Stimulated activated naive CD4-positive, alpha-beta T cell treated with Interleukin-2 at 50 U/mL for 16 hours (primary cell): ENCODE data around the gene TEX19.

Experiments
- DNase-seq: peaks from one replicate; lab custom pipeline; 2025; lab: John Stamatoyannopoulos, UW

TEX19 gene, protein sequence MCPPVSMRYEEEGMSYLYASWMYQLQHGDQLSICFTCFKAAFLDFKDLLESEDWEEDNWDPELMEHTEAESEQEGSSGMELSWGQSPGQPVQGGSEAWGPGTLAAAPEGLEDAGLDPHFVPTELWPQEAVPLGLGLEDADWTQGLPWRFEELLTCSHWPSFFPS

GRCh38 chr17:82358465-82359350 lies at the start of gene TEX19:
Gene TEX19, plus strand, starts transcription at chr17:82359247. Its CDS starts 2,904 bp downstream, at chr17:82362151.
- DNase-seq: no peak

DNA sequence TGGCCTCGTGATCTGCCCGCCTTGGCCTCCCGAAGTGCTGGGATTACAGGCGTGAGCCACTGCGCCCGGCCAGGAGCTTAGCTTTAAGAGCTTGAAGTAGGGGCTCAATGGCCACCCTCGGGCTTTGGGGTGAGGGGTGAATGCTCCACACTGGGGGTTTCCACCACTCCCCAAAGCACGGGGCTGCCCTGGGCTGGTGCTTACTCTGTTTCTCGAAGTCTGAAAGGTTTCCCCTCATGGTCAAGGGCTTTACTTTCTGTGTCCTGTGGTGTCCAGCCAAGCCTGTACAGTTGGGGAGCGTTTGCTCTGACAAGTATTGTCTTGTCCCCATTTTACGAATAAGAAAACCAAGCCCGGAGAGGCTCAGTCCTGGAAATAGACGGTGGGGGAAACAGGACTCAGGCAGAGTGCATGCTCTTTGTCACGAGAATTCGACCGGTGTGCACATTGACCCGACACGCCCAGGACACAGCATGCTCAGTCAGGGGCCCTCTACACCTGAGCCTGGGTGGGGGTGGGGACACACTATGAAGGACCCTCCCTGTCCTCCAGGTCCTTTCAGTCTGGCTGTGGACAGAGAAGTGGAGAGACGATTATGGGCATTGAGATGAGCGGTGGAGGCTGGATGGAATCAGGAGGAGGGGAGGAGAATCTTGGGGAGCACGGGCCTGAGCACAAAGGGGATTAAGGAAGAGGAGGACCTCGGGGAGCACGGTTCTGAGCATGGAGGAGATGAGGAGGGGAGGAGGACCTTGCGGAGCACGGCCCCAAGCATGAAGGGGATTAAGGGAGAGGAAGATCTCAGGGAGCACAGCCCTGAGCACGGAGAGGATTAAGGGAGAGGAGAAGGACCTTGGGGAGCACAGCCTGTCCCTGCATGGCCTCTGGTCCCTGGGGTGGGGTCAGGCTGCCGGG lies 49.1 kb upstream of the TEX19 start:
- DNase-seq: no peak

DNA sequence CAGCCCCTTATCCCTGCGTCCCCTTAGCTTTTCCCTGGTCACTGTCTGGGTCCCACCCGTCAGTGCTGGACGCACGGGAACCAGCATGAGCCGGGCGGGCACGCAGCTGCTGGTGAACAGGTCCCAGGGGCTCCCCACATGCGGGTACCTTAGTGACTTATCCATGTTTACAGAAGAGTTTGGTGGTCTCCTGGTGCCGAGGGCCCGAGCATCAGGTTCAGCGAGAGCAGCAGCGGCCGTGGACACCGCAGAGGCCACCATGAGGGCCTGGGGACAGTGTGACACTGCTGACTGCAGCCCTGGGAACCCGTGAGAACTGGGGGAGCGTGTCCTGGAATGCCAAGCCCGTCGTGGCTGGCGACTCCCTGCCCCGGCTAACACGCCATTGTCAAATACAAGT lies 48.2 kb upstream of the TEX19 start:
- no peak for DNase-seq

GRCh38 chr17:82311971-82312370 lies 47.1 kb upstream of the TEX19 start:
- no peak for DNase-seq

DNA sequence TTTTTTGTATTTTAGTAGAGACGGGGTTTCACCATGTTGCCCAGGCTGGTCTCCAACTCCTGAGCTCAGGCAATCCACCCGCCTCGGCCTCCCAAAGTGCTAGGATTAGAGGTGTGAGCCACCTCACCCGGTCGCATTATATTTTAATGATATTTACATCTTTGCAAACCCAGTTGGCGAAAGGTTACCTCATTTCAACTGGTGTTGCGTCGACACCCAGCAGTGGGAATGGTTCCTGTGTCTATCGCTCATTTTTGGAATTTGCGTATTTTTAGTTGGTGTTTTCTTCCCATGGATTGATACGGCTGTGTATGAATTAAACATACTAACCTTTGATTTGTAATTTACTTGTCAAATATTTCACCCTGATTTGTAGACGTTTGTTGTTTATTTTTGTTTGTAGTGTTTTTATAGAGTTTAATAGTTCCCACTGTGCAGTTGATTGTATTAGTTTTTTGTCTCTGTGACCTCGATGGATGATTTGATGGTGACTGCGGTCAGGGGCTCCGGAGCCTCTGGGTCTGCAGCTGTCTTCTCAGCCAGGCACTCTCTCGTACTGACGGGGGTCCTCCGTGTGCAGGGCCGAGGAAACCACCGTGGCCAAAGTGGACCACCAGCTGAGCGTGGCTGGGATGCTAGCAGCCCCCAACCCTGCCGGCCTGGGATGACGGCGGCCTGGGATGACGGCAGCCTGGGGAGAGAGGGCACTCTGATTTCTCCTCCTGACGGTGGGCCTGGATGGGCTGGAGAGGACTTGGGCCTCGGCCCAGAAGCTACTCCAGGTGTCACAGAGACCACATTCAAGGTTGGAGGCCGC lies 45.6 kb upstream of the TEX19 start:
- no peak for DNase-seq

DNA sequence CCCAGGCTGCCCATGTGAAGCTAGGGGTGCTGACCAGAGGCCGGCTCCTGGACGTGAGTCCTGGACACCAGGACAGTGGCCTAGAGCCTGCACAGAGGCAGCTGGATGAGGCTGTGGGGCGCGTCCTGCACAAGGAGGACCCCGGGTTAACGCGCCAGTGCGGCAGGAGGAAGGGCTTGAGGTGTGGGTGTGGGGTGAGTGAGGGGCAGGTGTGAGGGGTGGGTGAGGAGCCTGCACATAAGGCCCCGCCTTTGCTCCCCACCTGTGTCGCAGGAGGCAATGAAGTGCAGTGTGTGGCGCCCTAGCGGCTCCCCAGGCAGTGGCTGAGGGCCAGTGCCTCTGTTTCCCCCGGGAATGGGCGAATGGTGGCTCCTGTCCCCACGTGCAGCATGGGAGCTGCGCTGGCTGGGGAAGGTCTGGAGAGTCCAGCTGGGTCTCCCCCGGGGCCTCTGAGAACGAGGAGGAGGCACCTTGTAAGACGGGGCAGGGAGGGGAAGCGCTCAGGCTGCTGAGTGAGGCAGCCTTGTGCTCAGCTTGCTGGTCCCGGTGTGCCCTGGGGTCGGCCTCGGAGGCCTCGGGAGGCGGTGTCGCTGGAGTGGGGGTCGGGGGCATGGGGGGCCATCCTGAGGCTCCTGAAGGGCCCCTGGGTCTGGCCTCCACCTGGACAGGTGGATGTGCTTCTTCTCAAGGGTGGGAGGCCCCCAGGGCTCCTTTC lies 44.9 kb upstream of the TEX19 start:
- DNase-seq: no peak

DNA sequence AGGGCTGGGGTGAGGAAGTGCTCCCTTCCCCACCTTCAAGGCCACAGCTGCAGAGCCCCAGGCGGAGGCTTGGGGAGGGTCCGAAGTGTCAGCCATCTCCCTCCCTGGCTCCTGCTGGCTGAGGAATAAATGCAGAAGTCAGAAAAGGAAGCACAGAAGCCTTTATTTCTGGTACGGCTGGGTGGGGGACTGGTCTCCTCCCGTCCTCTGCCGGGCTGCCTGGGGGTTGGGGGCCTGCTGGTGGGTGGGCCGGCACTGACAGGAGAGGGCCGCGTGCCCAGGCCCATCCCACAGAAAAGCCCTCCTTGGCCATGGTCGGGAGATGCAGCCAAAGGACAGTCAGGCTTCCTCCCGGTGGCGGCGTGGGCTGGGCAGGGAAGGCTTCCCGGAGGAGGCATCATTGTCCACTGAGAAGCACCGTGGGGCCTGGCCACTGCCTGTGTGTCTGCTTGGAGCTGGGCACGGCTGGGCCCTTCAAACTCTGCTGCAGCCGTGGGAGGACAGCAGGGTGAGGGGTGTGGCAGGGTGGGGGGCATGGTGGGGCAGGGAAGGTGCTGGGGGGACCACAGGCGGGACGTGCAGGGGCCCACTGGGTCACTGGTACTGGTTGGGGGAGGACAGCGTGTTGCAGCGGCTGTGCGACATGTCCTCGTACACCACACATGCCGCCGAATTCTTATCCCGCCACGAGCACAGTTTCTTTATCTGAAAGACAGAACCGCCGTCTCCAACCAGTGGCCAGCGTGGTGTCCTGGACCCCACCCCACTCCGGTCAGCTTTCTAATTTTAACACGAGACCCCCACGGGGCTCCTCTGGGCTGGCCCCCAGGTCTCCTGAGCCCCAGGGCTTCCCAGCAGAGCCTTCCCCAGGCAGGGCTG lies 44.1 kb upstream of the TEX19 start:
- DNase-seq: no peak

GRCh38 chr17:82315703-82316358 lies 43.2 kb upstream of the TEX19 start:
- peak; percentile 44 for DNase-seq

GRCh38 chr17:82316651-82317393 lies 42.2 kb upstream of the TEX19 start:
- no peak for DNase-seq

DNA sequence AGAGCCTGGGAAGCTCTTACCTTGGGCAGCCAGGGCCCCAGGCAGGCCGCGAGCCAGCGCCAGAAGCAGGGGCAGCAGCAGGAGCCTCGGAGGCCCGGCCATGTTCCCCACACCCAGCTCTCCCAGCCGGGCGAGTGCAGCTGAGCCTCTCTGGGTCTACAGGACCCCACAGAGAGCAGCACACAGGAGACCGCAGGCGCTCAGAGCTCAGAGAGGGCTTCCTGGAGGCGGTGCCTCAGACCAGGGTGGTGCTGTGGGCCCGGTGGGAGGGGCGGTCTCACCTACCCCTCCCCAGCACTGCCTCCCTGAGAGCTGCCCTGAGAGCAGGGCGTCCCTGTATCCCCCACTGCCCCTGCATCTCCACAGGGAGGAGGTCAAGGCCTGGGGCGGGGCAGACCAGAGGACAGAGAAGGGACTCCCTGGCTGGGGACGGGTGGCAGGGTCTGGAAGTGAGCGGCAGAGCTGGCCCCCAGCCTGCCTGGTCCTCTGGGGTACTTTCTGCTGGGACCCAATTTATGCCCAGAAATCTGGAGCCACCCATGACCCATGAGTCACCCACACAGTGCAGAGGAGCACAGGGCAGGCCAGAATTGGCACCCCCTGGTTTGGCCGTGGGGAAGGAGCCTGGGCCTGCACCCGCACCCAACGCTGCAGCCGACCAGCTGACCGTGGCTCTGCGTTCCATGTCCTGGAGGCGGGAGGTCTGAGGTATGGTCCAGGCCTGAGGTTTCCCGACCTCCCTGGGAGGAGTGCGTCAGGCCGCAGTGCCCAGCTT lies 41.5 kb upstream of the TEX19 start, which contains the start of gene CD7:
Gene CD7, minus strand, starts transcription at position 215 of the 775 bp plus-strand sequence. Its CDS starts 113 bp downstream, at position 102.
- DNase-seq: peak; percentile 55

GRCh38 chr17:82318169-82318498 lies 40.9 kb upstream of the TEX19 start:
- no peak for DNase-seq

DNA sequence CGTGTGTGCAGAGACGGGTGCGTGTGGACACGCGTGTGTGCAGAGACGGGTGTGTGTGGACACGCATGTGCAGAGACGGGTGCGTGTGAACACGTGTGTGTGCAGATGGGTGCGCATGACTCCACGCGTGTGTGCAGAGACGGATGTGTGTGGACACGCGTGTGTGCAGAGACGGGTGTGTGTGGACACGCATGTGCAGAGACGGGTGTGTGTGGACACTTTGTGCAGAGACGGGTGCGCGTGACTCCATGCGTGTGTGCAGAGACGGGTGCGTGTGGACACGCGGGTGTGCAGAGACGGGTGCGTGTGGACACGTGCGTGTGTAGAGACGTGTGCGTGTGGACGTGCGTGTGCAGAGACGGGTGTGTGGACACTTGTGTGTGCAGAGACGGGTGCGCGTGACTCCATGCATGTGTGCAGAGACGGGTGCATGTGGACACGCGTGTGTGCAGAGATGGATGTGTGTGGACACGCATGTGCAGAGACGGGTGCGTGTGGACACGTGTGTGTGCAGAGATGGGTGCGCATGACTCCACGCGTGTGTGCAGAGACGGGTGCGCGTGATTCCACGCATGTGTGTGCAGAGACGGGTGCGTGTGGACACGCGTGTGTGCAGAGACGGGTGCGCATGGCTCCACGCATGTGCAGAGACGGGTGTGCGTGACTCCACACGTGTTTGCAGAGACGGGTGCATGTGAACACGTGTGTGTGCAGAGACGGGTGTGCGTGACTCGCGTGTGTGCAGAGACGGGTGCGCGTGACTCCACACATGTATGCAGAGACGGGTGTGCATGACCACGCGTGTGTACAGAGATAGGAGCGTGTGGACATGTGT lies 40.1 kb upstream of the TEX19 start:
- no peak for DNase-seq

- no peak for DNase-seq
Observed at GRCh38 chr17:82319619-82320062, 39.4 kb upstream of the TEX19 start.

DNA sequence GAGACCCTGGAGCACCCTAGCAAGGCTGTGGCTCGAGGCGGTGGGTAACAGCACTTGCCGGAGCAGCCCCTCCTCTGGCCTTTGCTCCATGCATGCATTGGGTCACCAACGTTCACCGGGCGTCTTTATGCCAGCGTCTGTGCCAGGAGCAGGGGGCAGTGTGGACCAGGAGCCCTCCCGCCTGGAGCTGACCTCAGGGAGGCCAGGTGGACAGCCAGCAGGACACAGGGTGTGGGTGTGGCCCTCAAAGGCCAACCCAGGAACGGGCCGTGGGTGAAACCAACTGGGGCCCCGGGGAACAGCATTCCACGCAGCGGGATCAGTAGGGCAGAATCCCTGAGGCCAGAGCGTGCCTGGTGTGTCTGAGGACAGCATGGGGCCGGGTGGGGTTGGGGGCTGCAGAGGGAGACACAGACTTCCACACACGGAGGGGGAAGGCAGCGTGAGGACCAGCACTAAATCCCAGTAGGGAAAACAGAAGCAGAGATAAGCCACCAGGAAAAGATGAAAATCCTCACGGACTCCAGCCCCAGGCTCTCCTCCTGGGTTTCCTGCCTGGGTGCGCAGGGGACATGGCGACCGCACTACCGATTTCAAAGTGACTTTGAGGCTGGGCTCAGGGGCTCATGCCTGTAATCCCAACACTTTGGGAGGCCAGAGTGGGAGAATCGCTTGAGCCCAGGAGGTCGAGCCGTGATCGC lies 38.8 kb upstream of the TEX19 start:
- DNase-seq: no peak

DNA sequence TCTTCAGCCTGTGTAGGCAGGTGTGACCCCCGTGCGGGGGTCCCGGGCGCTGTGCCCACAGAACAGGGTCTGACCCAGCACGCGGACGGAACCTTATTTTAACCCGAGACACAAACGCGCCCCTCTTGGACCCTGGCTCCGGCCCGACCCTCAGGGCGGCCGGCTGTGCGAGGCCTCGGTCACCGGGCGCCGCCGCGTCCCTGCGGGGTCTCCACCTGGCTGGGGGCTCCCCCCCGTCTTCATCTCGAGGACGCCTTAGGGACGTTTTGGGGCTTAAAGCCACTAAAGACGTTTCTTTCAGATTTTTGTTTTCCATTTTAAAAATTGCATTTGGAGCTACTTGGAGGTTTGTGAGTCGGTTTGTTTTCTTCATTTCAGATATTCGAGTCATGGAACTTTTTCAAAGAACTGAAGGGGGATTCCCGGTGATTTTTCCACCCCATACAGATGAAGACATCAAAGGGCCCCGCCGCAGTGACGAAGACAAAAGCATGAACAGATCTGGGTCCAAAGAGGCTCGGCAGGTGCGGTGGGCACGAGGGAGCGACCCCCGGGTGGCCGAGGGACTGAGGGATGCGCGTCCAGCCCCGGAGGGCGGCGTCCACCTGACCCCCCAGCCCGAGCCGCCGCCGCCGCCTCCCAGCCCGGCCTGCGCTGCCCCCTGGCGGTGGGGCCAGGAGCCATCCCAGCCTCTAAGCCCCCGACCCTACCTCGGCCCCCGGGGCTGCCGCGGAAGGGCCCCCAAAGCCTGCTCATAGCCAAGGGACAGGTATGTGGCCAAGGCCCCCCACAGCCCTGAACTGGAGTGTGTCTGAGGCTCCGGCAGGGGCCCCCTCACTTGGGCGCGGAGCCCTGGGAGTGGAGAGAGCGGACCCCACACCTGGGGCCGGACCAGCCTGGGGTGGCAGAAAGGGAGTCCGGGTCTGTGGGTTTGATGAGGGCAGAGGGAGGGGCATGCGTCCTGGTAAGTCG lies 37.8 kb upstream of the TEX19 start:
- peak; percentile 81 for DNase-seq
